HG02798 (cell line): ENCODE results near the gene ANKUB1.

Source experiments
- ATAC-seq: cut with Tn5 transposase; IDR thresholded peaks from one replicate; pipeline ENCODE4 v1.9.1; 2021; ENCODE audit warnings: mild to moderate bottlenecking; ENCODE audit not compliant: unreplicated experiment, poor library complexity

The ANKUB1 gene

DNA sequence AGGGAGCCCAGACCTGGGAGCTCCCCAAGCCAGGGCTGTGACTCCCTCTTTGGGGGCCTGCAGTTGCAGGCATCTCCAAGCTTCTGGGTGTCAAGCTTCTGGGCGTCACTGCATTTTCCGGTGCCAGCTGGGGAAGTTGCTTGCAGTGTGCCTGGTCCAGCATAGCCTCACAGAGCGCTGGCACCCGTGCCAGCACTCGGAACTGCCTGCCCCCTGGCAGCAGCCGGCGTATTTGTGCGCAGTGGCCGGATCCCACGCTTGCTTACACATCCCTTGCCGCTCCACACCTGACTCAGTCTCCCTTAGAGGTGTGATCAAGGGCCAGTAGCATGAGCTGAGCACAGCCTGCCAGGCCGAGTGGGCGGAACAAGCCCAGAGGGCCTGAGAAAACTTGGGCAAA is 77.1 kb downstream of the ANKUB1 start:
- no peak for ATAC-seq

GRCh38 chr3:149713730-149714654 is 78.4 kb downstream of the ANKUB1 start:
- ATAC-seq = no peak
